ENCODE results near the gene CIZ1.
A peak's percentile ranks its signal among the peaks of the same experiment; 100 is the strongest.

The CIZ1 gene

DNA sequence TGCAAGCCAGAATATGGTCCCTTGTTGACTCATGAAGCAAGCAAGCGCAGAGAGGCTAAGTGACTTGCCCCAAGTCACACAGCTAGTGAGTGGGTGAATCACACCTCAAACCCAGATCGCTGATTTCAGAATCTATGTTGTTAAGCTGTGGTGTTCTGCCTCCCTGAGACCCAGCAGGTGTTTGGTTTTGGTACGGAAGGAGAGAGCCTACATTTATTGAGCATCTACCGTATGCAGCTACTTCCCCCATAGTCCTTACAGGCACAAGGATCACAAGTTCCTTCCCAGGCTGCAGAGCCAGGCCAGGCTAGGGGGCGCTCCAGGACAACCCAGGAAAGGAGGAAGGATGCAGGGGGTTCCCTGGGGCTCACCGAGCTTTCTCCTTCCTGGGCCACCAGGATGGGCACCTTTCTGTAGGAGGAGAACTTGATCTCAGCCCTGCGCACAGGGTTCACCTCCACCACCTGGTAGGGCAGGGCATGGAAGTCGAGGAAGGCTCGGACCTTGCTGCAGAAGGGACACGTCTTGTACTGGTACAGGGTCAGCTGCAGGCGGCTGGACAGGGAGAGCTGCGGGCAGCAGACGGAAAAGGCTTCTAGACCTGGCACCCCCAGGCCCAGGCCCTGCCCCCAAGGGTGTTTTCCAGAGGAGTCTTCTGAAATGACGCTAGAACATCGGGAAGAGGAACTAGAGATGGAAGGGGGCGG lies 66.3 kb downstream of the CIZ1 start:
- DNase-seq (ENCODE audit: low read depth in 2 of 2): no peak

DNA sequence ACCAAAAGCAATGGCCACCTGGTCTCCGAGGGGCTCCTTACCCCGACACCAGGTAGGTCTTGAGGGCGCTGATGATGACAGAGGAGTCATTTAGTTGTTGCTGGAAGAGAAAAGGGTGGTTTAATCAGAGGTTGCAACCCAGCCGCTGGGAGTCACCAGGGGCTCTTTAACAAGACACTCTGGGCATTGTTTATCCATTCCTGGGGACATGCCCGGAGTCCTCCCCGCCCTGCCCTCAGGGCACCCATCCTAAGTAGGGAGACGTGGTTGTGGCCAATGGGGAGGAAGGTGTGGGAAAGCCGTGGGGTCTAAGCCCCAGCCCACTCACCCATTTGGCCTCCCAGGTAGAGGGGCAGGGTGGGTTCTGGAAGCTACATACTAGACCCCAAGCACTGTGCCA lies 66.9 kb downstream of the CIZ1 start:
- DNase-seq (ENCODE audit: low read depth in 2 of 2): no peak

DNA sequence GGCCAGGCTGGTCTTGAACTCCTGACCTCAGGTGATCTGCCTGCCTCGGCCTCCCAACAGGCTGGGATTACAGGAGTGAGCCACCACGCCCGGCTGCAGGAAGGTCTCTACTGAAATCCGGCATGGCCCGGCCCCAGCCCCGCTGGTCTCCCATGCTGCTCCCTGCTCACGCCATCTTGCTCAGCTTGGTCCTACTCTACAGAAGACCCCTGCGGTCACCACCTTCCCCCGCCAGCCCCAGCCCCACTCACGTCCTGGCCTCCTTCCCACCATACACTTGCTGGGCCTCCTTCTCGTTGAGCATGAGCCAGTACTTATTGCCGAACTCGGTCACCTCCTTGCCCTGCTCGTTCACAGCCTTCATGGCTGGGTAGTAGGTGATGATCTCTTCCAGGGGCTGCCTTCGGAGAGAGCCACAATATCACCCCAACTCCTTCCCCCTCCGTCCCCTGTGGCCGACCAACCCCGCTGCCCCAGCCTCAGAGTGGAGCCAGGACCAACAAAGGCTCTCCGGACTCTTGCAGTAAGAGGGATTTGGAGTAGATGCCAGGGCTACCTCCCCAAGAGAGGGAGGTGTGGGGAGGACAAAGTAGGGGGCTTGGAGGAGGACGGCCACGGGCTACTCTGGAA lies 67.8 kb downstream of the CIZ1 start:
- DNase-seq (ENCODE audit: low read depth in 2 of 2): no peak

DNA sequence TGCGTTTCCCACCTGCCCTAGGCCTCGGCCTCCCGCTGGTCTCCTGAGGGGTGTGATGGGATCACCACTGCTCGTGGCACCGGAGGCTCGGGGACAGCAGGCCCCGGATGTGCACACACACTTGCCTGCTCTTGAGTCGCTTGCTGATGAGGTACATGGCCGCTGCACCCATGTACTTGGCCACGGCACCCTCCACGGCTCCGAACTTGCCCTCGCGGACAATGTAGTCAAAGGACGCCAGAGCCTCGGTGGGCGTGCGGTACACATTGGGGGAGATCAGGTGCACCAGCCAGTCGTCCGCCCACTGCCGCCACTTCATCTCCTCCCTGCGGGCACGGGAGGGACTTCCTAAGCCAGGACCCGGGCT lies 68.6 kb downstream of the CIZ1 start:
- no peak for DNase-seq (ENCODE audit: low read depth in 2 of 2)

DNA sequence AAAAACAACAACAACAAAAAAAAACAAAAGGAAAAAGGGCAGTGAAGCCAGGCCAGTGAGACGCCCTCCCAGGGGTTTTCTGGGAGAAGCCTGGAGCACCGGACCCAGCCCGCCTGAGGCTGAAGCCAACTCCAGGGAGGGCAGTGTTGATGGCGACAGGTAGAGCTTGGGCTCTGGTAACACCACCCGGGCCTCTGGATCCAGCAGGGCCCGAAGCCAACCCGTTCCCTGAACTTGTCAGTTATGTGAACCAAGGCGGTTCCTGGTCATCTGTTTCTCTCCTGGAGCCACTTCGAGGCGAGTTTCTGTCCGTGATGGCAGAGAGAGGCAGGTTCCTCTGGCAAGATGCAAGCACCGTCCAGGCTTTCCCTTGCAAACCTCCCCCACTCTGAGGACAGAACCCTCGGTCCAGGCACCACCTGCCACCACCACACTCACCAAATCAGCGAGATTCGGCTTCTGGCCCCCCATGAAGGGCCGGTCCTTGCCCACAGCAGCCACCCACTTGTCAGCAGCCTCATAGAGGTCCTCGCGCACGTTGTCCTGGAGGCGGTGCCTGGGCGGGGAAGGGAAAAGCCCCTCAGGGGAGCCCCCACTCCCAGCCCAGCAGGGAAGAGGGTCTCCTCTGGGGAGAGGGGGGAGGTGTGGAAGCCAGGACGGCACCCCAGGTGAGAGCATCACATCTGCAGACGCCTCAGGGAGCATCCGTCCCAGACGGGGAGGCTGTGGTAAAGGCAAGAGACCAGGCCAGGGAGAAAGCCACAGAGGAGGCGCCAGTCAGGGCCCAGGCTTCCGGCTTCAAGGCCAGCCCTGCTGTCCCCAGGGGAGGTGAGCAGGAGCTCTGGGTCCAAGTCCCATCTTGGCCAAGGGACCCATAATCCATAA lies 69.2 kb downstream of the CIZ1 start:
- DNase-seq (ENCODE audit: low read depth in 2 of 2): no peak

DNA sequence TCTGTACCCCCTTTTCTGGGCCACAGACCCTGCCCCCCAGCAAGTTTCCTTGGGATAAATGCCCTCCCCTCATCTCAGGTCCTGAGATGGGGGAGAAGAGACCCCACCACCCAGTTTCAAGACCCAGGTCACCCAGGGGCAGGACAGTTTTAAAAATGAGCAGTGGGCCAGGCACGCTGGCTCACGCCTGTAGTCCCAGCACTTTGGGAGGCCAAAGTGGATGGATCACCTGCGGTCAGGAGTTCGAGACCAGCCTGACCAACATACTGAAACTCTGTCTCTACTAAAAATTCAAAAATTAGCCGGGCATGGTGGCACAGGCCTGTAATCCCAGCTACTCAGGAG lies 69.9 kb downstream of the CIZ1 start:
- DNase-seq (ENCODE audit: low read depth in 2 of 2): no peak

DNA sequence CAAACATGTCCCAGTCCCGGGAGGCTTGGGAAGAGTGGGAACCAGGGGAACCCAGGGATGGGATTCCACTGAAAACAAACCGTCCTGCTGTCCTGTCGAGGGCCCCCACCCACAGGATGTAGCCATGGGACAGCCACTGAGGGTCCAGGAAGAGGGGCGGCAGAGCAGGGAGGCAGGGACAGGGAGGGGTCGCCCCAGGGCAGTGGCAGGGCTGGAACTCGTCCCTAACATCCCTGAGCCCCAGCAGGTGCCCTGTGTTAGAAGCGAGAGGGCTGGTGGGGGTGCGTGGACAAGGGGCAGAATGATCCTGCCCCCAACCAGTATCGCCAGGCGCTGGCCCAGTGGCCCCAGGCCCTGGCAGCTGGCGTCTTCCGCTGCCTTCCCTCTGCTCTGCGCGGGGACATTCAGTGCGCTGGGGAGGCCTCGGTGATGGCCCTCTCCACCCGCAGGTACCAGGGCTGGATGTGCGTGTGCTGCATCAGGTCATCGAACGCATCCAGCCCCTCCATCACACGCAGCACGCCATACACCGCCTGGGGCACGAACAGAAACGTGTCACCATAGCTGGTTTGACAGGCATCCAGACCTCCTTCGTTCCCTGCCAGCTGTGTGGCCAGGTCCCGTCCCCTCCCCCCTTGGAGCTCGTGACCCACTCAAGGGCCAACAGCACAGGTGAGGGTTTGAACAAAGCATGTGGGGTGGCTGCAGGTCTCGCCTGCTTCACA lies 70.5 kb downstream of the CIZ1 start:
- no peak for DNase-seq (ENCODE audit: low read depth in 2 of 2)

DNA sequence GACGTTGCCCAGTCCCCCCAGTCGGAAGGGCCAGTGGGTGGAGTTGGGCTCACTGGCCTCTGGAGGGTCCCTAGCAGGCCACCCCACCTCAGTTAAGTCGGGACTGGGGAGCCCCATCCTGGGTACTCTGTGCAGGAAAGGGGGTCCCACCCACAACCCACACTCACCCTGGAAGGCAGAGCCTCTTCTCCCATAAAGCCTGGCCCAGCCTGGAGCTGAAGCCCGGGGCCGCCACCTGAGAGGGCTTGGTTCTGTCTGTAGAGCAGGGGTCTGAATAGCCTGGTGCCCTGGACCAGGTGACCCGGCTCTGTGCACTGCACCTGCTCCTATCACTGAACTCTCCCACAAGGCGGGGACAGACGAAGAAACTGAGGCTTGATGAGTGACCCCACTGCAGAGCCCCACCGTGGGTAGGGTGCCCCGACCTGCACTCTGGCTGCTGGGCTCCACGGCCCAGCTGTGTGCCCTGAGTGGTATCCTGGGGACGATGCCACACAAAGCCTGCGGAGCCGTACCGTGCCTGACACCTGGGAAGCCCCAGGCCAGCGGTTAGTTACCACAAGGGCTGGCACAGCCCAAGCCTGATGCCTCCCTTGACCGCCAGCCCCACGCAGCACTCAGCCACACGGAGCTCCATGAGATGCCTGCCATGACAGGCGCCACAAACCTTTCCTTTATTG lies 71.2 kb downstream of the CIZ1 start:
- no peak for DNase-seq (ENCODE audit: low read depth in 2 of 2)

DNA sequence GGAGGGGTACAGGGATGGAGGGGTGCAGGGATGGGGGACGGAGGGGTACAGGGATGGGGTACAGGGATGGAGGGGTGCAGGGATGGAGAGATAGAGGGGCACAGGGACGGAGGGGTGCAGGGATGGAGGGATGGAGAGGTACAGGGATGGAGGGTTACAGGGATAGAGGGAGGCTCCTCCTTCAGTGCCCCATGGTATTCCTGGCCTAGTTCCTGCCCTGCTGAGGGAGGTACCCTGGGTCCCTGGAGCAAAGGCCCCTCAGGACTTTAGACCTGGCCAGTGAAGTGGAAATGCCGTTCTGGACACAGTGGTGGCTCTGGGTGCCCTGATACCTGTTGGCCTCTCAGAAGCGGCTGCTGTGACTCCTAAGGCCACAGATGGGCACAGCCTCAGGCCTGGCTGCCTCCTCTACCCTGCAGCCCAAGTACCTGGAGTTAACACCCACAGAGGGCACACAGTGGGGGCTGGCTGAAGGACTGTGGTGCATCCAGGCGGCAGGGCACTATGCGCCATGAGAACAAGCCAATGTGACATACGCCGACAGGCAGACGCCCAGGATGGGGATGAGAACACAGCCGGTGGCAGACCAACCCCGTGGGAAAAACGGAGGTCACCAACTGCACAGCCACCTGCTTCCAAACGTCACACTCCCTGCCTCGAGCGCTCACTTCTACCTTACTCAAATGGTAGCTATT lies 72.3 kb downstream of the CIZ1 start:
- DNase-seq (ENCODE audit: low read depth in 2 of 2): no peak

DNA sequence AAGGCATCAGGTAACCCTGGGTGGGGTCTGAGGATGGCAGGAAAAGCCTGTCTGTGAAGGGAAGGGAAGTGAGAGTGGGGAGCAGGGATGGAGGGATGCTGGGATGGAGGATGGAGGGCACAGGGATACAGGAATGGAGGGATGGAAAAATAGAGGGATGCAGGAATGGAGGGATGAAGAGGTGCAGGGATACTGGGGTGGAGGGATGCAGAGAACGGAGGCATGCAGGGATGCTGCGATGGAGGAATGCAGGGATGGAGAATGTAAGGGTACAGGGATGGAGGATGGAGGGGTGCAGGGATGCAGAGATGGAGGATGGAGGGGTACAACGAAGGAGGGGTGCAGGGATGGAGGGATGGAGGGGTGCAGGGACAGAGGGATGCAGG lies 72.9 kb downstream of the CIZ1 start:
- DNase-seq (ENCODE audit: low read depth in 2 of 2): no peak

DNA sequence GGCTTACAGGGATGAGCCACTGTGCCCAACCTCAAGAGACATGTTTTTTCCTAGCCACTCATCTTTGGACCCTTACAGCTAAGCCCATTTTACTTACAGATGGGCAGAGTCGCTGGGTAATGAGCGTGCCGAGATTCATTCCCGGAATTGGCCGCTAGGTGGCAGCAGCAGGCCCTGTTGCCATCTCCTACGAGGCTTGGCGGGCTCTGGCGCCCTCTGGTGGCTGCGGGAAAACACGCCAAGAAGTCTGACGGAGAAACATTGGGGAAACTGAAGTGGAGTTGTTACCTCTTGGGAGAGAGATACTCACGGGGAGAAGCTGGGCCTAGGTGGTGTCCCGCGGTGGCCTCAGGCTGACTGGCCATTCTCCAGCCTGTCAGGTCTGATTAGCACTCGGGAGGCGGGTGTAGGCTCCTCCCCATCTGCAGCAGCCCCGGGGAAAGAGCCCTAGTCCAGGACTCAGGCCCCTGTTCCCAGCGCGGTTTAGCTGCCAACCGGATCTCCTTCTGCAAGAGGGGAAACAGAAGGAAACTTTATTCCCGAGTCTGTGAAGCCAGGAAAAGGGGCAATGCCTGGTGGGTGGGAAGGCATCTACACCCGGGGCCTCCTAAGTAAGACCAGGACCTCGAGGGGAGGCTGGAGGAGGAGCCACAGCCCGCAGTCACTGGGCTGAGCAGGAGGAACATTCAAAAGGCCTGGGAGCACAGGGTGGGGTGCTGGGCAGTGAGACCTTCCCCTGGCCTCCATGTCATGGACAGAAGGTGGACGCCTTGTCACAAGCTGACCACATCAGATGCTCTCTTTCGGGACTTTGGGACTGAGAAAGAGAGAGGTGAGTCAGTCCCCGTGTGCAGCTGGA lies 73.5 kb downstream of the CIZ1 start:
- DNase-seq (ENCODE audit: low read depth in 2 of 2): peak; percentile 89 to 94

DNA sequence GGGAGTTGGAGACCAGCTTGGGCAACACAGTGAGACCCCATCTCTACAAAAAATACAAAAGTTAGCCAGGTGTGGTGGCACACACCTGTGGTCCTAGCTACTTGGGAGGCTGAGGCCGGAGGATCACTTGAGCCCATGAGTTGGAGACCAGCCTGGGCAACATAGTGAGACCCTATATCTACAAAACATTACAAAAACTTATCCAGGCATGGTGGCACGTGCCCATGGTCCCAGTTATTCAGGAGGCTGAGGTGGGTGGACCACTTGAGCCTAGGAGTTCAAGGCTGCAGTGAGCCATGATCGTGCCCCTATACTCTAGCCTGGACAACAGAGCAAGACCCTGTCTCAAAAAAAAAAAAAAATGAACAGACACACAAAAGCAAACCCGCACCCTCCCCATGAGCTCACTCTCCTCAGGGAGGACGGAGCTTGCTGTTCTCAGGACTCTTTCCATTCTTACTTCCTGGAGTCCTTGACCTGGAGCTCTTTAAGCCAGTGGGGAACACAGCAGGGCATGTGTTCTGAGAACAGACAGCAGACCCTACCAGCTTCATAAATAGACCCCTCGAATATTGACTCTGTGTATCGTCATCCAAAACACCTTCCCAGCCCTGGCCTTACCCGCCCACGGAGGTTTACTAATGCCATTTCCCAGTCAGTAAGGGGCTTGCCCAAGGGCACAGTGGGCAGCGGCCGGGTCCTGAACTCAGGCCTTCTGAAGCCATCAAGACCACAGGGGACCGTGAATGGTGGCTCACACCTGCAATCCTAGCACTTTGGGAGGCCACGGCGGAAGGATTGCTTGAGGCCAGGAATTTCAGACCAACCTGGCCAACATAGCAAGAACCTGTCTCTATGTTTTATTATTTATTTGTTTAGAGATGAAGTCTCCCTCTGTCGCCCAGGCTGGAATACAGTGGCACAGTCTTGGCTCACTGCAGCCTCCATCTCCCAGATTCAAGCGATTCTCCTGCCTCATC lies 75.0 kb downstream of the CIZ1 start:
- DNase-seq (ENCODE audit: low read depth in 2 of 2): no peak
